GM12891 (cell line): Measurements from ENCODE around the gene TOP2B.

Source experiments
- DNase-seq: peaks from one replicate; pipeline ENCODE4 v3.0.0; 2011; ENCODE audit warnings: low spot score; ENCODE audit not compliant: insufficient read length
- FAIRE-seq: peaks from 2 replicates; lab custom pipeline; 2011; peaks lifted over from hg19 to GRCh38; lab: Jason Lieb, UNC
- PAX5 ChIP-seq: IDR thresholded peaks from 2 replicates; pipeline ENCODE4 v1.6.1; 2011; ENCODE audit warnings: low read length, moderate library complexity, mild to moderate bottlenecking; ENCODE audit not compliant: insufficient read depth, severe bottlenecking
- POLR2A ChIP-seq: IDR thresholded peaks from 2 replicates; pipeline ENCODE4 v1.6.1; 2011; ENCODE audit warnings: low read depth, low read length, control low read depth
- POLR2AphosphoS5 ChIP-seq: IDR thresholded peaks from 2 replicates; pipeline ENCODE4 v1.6.1; 2011; ENCODE audit warnings: low read depth, low read length, control low read depth
- POU2F2 ChIP-seq: IDR thresholded peaks from 2 replicates; pipeline ENCODE4 v1.6.1; 2011; ENCODE audit warnings: low read depth, mild to moderate bottlenecking, control low read depth, low read length, moderate library complexity
- SPI1 ChIP-seq: IDR thresholded peaks from 2 replicates; pipeline ENCODE4 v1.6.1; 2011; ENCODE audit warnings: low read depth, low read length, control low read depth
- TAF1 ChIP-seq: IDR thresholded peaks from 2 replicates; pipeline ENCODE4 v1.6.1; 2011; ENCODE audit warnings: low read depth, low read length, control low read depth

TOP2B gene

DNA sequence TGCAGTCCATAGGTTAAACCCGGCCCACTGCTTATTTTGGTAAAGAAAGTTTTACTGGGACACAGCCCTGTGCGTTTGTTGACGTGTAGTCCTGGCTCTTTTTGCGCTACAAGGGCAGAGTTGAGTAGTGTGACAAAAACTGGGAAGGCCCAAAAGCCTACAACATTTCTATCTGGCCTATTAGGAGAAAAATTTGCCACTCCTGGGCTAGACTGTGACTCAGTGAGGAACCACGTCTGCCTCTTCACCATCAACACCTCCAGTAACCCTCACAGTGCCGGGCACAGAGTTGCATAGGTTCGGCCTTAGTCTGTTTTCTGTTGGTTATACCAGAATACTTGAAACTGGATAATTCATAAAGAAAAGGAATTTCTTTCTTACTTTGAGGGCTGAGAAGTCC lies 110.3 kb downstream of the TOP2B start:
- TF ChIP-seq PAX5 (no peak), SPI1 (no peak), POLR2A (no peak), POU2F2 (no peak), POLR2AphosphoS5 (no peak), TAF1 (no peak)
- FAIRE-seq = no peak
- no peak for DNase-seq

DNA sequence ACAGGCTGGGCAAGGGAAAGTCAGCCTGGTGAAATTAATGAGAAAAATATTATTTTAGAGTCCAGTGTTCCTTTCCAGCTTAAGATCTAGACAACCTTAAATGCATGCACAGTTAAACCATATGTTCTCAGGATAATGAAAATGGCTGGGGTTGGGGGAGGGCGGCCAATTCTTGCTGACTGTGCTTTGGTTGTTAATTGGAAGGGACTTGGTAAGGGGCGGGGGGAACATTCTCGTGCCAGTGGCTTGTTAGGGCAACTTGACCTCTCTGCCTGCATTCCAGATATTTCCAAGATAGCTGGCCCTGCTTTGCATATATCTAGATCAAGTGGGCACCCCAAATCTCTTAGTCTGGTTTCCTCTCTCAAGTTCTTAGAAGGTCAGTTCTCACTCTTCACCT lies 112.5 kb downstream of the TOP2B start:
- FAIRE-seq = no peak
- no peak for TF ChIP-seq SPI1
- DNase-seq = no peak

DNA sequence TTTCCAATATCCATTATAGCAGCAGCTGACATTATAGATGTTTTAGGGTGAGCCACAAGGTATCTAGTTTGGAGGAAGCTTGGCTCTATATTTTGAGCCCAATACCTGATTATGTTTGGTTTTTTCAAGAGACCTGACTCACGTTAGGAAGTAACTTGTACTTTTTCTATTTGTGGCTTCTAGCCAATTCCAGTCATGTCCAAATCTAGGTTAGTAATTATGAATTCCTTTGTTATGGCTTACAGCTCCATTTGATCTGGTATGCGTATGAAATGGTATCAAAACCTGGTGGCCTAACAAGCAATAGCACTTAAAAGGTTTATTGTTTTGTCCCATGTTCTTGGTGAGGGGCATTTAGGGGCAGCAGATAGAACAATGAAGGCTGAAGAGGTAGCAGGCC lies 115.9 kb downstream of the TOP2B start:
- FAIRE-seq (no peak), DNase-seq (no peak)
- no peak for TF ChIP-seq SPI1
- no peak for TF ChIP-seq TAF1
- no peak for TF ChIP-seq POLR2AphosphoS5
- TF ChIP-seq POU2F2 = no peak
- TF ChIP-seq PAX5 = no peak
- no peak for TF ChIP-seq POLR2A

DNA sequence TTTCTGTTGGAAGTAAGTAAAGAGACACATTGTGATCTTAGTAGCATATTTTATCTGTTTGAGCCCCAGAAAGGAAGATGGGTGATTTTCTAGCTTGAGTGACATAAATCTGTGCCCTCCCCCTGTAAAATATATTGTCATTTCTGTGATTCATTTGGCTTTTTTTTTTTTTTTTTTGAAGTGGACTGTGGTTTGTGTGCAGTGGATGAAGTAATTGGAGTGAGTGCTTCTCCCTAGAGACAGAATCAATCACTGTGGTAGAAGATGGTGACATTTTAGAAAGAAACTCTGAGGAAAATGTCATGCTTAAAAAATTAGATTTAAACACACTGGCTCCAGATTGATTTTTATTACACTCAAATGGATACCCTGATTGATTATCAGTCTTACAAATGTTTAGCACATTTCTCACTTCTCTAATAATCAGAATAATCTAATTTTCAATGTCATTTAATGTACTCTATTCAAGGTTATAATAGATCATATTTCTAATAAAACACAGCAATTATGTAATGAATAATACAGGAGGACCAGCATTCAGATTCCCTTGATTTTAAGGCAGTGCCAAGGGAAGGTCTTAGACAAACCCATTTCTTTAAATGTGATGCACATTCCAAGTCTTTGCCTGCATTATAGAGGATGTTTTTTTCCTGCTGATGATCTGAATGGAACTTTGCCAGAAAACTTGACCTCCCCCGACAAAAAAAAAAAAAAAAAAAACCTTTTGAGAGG lies 116.6 kb downstream of the TOP2B start:
- DNase-seq (no peak), FAIRE-seq (no peak)
- no peak for TF ChIP-seq PAX5
- TF ChIP-seq POU2F2 = no peak
- no peak for TF ChIP-seq POLR2AphosphoS5
- TF ChIP-seq POLR2A = no peak
- TF ChIP-seq TAF1 = no peak
- no peak for TF ChIP-seq SPI1
